Stimulated activated CD4-positive, alpha-beta T cell treated with anti-CD3 and anti-CD28 coated beads, Interleukin-4, amount 100 ng/mL, for 1 hour (primary cell): ENCODE data around the gene TUBB2B.
"Not testable (repeated sequence)": the region's sequence is repeated elsewhere in the genome, so short reads cannot be mapped to it uniquely, and the experiment has no call there.

ENCODE experiments used
- DNase-seq: peaks from one replicate; pipeline ENCODE4 v3.0.0-alpha.2; 2020

TUBB2B gene

GRCh38 chr6:3183066-3183465 lies 44.4 kb downstream of the TUBB2B start:
- DNase-seq = no peak

- no peak for DNase-seq
These were observed 46.3 kb downstream of the TUBB2B start for GRCh38 chr6:3181105-3181504.

GRCh38 chr6:3179945-3180344 lies 47.5 kb downstream of the TUBB2B start:
- not testable (repeated sequence) for DNase-seq

GRCh38 chr6:3178666-3179065 lies 48.8 kb downstream of the TUBB2B start:
- DNase-seq = not testable (repeated sequence)

GRCh38 chr6:3176562-3177355 lies 50.7 kb downstream of the TUBB2B start:
- DNase-seq = peak; percentile 37

GRCh38 chr6:3175715-3176402 lies 51.6 kb downstream of the TUBB2B start:
- DNase-seq = no peak
